ENCODE measurements around the gene BLZF1. TPM values are rescaled to one million over a fixed set of nuclear protein-coding genes. Genes with fewer than 3 reads are reported as not detected.

BLZF1 gene
- total RNA-seq, 2 donors from 2014 or later, result 14.6 to 18.4 TPM

GRCh38 chr1:169364948-169365347, 3.0 kb upstream of the BLZF1 start:
- Histone ChIP-seq H3K27me3 (no peaks in the 10 kb centered on the region), H3K4me1 (peaks cover 0 to 13% of the 10 kb centered on the region in 2 donors), H3K36me3 (peaks cover 2% of the 10 kb centered on the region), H3K4me3 (no peak overlapping the region), H3K9me3 (no peaks in the 10 kb centered on the region), H3K27ac (no peak overlapping the region)
- DNase-seq (ENCODE audit: low spot score), result no peak
- TF ChIP-seq CTCF (IDR thresholded peaks at IDR 0.05), result no peak

GRCh38 chr1:169367096-169367685, 804 bp upstream of the BLZF1 start:
- Histone ChIP-seq H3K9me3 (no peaks in the 10 kb centered on the region), H3K4me3 (peak overlapping the region; percentile 66 to 74), H3K27ac (peak overlapping the region; percentile 80 to 81), H3K36me3 (peaks cover 8% of the 10 kb centered on the region), H3K4me1 (peaks cover 0 to 13% of the 10 kb centered on the region in 2 donors), H3K27me3 (no peaks in the 10 kb centered on the region)
- no peak for TF ChIP-seq CTCF (IDR thresholded peaks at IDR 0.05)
- DNase-seq (ENCODE audit: low spot score), result no peak

- TF ChIP-seq CTCF (IDR thresholded peaks at IDR 0.05), result no peak
- Histone ChIP-seq H3K27me3 (no peaks in the 10 kb centered on the region), H3K4me3 (peak overlapping the region; percentile 66 to 74), H3K27ac (peak overlapping the region; percentile 80 to 81), H3K36me3 (peaks cover 8% of the 10 kb centered on the region), H3K9me3 (no peaks in the 10 kb centered on the region), H3K4me1 (peaks cover 0 to 13% of the 10 kb centered on the region in 2 donors)
- no peak for DNase-seq (ENCODE audit: low spot score)
Measured at GRCh38 chr1:169368406-169368769, 393 bp downstream of the BLZF1 start.

- no peak for TF ChIP-seq CTCF (IDR thresholded peaks at IDR 0.05)
- H3K4me1 ChIP-seq, result peaks cover 0 to 13% of the 10 kb centered on the region in 2 donors
- H3K36me3 ChIP-seq, result peaks cover 15% of the 10 kb centered on the region
Measured at GRCh38 chr1:169371404-169371803, 3.4 kb downstream of the BLZF1 start.

GRCh38 chr1:169381162-169381561, 13.2 kb downstream of the BLZF1 start:
- DNase-seq (ENCODE audit: low spot score), result no peak
- no peak overlapping the region for H3K27ac ChIP-seq
- H3K4me1 ChIP-seq, result no peaks in the 10 kb centered on the region
- no peaks in the 10 kb centered on the region for H3K9me3 ChIP-seq
- TF ChIP-seq CTCF (IDR thresholded peaks at IDR 0.05), result no peak
- H3K4me3 ChIP-seq, result no peak overlapping the region
- peaks cover 62% of the 10 kb centered on the region for H3K36me3 ChIP-seq
- no peaks in the 10 kb centered on the region for H3K27me3 ChIP-seq

More at GRCh38 chr1:169371404-169371803, 3.4 kb downstream of the BLZF1 start:
- Histone ChIP-seq H3K4me3 (no peak overlapping the region), H3K9me3 (no peaks in the 10 kb centered on the region), H3K27ac (no peak overlapping the region), H3K27me3 (no peaks in the 10 kb centered on the region)
- no peak for DNase-seq (ENCODE audit: low spot score)

- TF ChIP-seq CTCF (IDR thresholded peaks at IDR 0.05), result no peak
- no peaks in the 10 kb centered on the region for H3K9me3 ChIP-seq
- H3K27me3 ChIP-seq, result no peaks in the 10 kb centered on the region
- peaks cover 55% of the 10 kb centered on the region for H3K36me3 ChIP-seq
- H3K4me1 ChIP-seq, result no peaks in the 10 kb centered on the region
- DNase-seq (ENCODE audit: low spot score), result no peak
- H3K4me3 ChIP-seq, result no peak overlapping the region
- no peak overlapping the region for H3K27ac ChIP-seq
Measured at GRCh38 chr1:169383449-169383848, 15.5 kb downstream of the BLZF1 start.

Measured in right atrium auricular region (tissue), 2 donors.